ENCODE measurements around the gene GOLGA6L10.
"Not testable (repeated sequence)": the region's sequence is repeated elsewhere in the genome, so short reads cannot be mapped to it uniquely, and the experiment has no call there.

GRCh38 chr15:82317516-82317915, 31.8 kb downstream of the GOLGA6L10 start:
- not testable (repeated sequence) for TF ChIP-seq CTCF (IDR thresholded peaks at IDR 0.05; ENCODE audit: low read length); EZH2 (optimal IDR thresholded peaks at IDR 0.05; ENCODE audit: low read depth, low read length); EZH2phosphoT487 (IDR thresholded peaks at IDR 0.05; ENCODE audit: low read length)

Measured in MM.1S (cell line).